NCI-H2196 treated with DMSO at 0.1 percent for 48 hours (cell line): ENCODE measurements around the gene SRSF5.

Experiments used
- DNase-seq: peaks from one replicate; lab custom pipeline; 2025; ENCODE audit not compliant: unreplicated experiment; lab: John Stamatoyannopoulos, UW

Gene SRSF5

DNA sequence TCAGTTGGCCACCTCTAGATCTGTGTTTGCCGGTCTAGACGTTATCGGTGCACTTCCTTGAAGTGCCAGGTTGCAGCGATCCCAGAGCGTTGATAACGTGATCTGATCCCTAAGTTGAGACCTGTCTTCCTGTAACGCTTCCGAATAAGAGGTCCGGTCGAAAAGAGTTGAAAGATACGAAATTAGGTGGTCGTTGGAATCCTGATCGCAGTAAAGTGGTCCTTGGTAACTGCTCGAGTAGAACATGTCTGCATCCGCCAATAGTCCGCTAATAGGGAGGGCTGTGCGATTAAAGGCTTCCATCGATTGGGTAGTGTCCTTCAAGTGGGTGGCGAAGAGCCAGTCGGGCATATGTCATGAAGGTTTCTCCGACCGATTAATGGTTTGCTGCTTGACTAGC, 2.7 kb downstream of the SRSF5 start:
- DNase-seq, result no peak

GRCh38 chr14:69770559-69770958, 3.6 kb downstream of the SRSF5 start:
- DNase-seq, result no peak

- no peak for DNase-seq
Measured at GRCh38 chr14:69771136-69771535, 4.2 kb downstream of the SRSF5 start.

- DNase-seq, result no peak
Measured at GRCh38 chr14:69772082-69773017, 5.4 kb downstream of the SRSF5 start.

DNA sequence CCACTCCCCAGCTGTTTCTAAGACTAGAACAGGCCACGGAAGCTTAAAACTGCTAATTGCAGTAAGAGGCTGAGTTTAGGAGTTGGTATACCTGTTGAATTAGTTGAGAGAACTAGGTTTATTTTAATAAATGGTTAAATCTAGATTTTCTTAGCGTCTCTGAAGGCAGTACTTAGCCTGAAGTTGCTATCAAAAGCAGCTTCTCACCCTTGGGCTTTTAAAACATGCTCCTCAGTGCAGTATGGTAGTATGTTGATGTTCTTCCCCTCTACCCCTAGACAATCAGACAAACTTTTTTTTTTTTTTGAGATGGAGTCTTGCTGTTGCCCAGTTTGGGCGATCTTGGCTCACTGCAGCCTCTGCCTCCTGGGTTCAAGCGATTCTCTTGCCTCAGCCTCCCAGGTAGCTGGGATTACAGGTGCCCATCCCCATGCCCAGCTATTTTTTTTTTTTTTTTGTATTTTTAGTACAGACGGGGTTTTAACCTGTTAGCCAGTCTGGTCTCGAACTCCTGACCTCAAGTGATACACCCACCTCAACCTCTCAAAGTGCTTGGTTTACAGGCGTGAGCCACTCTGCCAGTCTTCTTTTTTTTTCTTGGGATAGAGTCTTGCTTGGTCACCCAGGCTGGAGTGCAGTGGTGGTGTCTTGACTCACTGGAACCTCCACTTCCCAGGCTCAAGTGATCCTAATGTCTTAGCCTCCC, 6.8 kb downstream of the SRSF5 start:
- no peak for DNase-seq

GRCh38 chr14:69775012-69775411, 8.1 kb downstream of the SRSF5 start:
- DNase-seq, result no peak

GRCh38 chr14:69776875-69777453, 10.0 kb downstream of the SRSF5 start:
- DNase-seq, result no peak

GRCh38 chr14:69779088-69779487, 12.1 kb downstream of the SRSF5 start:
- DNase-seq, result no peak

GRCh38 chr14:69780092-69780491, 13.2 kb downstream of the SRSF5 start:
- DNase-seq, result no peak

- DNase-seq, result no peak
Measured at GRCh38 chr14:69780952-69781351, 14.0 kb downstream of the SRSF5 start.

GRCh38 chr14:69784942-69785341, 18.0 kb downstream of the SRSF5 start:
- no peak for DNase-seq

- DNase-seq, result no peak
Measured at GRCh38 chr14:69786603-69787002, 19.7 kb downstream of the SRSF5 start.

DNA sequence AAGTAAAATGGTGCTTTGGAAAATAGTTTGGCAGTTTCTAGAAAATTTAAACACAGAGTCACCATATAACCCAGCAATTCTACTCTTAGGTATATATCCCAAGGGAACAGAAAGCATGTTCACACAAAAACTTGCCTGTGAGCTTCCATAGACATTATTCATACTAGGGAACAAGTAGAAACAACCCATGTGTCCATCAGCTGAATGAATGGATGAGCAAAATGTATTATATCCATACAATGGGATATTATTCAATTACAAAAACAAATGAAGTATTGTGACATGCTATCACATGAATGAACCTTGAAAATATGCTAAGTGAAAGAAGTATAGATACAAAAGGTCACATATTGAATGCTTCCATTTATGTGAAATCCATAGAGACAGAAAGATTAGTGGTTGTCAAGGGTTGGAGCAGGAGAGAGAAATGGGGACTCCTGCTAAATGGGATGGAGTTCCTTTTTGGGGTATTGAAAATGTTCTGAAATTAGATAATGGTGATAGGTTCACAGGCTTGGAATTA, 22.2 kb downstream of the SRSF5 start:
- DNase-seq, result no peak

DNA sequence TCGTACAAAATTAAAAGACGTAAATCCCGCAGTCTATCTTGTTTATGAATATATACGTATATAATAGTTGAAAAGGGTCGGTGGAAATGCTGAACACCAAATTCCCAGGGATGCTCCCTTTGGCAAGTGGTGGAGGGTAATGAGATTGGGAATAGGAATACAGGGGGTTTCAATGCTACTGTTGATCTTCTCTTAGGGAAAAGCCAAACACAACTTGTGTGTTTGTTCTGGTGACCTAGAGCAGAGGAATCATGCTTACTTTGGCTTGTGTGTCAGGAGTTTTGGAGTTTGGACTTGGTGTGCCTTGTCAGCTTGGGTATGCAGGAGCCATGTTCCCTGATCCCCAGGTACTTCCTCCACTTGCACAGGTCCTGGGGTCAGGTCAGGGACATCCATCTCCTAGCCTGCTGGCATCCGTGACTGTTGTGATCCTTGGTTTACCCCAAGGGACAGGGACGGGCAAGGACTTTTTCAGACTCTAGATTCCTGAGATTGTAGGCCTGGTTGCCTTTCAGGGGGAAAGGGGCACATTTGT, 26.0 kb downstream of the SRSF5 start:
- DNase-seq, result no peak

- no peak for DNase-seq
Measured at GRCh38 chr14:69794791-69795190, 27.8 kb downstream of the SRSF5 start.

- no peak for DNase-seq
Measured at GRCh38 chr14:69795691-69796090, 28.7 kb downstream of the SRSF5 start.

DNA sequence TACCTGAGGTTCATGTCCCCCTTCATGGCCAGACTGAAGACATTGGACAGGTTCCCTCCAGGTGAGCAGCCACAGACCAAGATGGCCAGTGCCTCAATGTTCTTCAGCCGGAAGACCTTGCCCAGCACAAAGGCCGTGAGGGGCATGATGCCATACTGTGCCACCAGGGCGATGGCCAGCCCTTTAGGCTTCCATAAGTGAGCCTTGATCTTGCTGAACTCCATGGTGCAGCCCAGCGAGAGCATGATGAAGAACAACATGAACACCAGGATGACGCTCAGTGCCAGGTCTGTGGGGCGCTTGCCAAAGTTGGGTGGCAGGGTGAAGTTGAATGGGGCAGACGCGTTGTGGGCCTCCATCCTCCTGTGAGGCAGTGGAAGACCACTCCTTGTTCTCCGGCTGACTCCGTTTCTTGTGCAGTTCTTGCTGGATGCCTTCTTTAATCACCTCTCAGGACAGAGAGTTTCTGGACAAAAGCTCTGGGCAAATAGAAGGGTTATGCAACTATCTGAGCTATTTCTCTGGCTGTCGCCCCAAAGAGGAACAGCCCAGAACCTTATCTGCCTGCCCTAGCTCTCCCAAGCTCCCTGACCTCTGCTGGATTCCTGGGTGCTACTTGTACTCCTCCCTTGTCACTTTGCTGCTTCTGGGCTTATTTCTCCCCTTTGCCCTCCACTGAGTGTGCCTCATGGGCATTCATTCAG, 30.0 kb downstream of the SRSF5 start, which contains the start of gene SLC10A1:
TSS of gene SLC10A1 (minus strand) at position 445 of the 704 bp plus-strand sequence. CDS start at position 359, 86 bp downstream.
- no peak for DNase-seq

DNA sequence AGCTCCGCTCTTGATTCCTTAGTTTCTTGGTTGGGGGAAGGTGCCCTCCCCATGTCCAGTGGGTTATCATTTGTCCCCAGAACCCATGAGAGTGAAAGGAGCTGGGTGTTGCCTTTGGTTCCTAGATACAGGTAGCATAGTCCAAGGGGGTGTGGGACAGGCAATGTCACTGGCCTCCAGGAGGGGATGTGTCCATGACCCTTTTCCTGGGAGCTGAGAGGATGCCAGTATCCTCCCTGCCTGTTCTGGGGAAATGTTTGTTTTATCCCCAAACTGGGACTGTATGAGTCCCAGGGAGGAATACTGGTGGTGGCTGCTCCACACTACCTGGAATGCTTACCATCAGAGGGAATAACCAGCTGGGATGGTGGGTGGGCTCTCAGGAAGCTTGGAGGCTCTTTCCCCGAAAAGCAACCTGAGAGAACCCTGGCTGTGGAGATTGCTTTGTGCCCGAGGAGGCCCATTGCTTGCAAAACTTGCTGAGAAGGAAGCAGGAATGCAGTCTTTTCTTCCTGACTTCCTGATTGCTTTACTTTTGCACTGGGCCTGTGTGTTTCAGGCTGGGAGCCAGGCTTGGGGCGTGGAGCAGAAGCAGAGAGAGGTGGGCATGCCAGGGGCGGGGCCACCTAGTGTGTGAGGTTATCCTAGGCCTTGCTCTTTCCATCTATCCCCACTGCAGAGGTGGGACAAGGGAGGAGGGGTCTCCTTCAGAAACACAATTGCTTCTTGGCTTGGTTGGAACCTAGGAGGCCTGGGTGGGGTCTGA, 30.8 kb downstream of the SRSF5 start:
- no peak for DNase-seq

DNA sequence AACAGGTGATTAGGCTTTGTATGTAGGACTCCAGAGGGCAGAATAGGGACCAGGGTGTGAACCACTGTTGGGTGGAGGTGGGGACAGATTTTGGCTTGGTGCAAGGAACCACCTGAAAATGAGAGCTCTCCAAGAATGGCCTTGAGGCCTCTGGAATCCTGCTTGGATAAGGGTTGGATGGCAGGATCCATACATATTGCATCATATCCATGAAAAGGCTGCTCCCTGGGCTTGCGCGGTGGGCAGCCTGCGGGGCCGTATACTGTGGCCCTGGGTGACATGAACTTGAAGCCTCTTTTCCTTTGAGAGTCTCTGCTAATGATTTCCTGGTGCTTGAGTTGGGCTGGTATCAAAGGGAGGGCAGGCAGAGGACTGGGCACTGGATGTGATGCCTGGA, 31.4 kb downstream of the SRSF5 start:
- DNase-seq, result no peak

GRCh38 chr14:69803753-69804152, 36.8 kb downstream of the SRSF5 start:
- DNase-seq, result no peak
